Mucosa of descending colon (tissue), 3 donors: ENCODE results near the gene DIDO1. TPM values are rescaled to one million over a fixed set of nuclear protein-coding genes. Genes with fewer than 3 reads are reported as not detected.

Experiments used
- ATAC-seq: fragments of 200-7000 bp; cut with Tn5 transposase; one replicate; pipeline ENCODE4 v1.9.1; 2020; ENCODE audit warnings: mild to moderate bottlenecking, moderate library complexity
- DNase-seq, 3 donors: peaks; one replicate each; pipeline ENCODE4 v3.0.0-alpha.2; 2020
- H3K36me3 ChIP-seq: fragments of 200-600 bp; one replicate; pipeline ENCODE4 v1.8.0; 2021; ENCODE audit warnings: low read depth, mild to moderate bottlenecking
- H3K4me1 ChIP-seq: fragments of 200-600 bp; one replicate; pipeline ENCODE4 v1.8.0; 2021; ENCODE audit warnings: low read depth, mild to moderate bottlenecking
- H3K4me3 ChIP-seq: fragments of 200-600 bp; one replicate; pipeline ENCODE4 v1.8.0; 2021; ENCODE audit warnings: mild to moderate bottlenecking
- H3K9me3 ChIP-seq: fragments of 200-600 bp; one replicate; pipeline ENCODE4 v1.8.0; 2021; ENCODE audit warnings: mild to moderate bottlenecking
- intact Hi-C, 2 donors: fragments of 100-400 bp; cut with DNase I in 1 of 2; cut with micrococcal nuclease in 1 of 2; formaldehyde crosslinking; loops; one replicate each; pipeline versions ENCODE4 v1.11.0 to v1.11.1; 2022; cut with DNase I, micrococcal nuclease
- total RNA-seq, 3 donors: library from RNA; stranded (reverse); fragmentation: NEBNext Ultra II Directional in 2 of 3; extraction: Animal tissue kit (Norgen Biotek cat#: 25700) in 2 of 3; gene quantifications; one replicate each; pipeline versions ENCODE4 v1.2.1 to v1.2.4, GENCODE V29; 2021 to 2023
- TF ChIP-seq, protein P1 (sequence below): fragments of 200-600 bp; IDR thresholded peaks from one replicate; pipeline ENCODE4 v1.8.0; 2022; ENCODE audit warnings: antibody characterized with exemption, mild to moderate bottlenecking
- donor health status: DM: no; HTN: no; CAD: no; lungs with moderate emphysema.
- donor health status: DM: no; HTN: no; CAD: no.
- donor health status: DM: no; HTN: yes; CAD: no.

DIDO1 gene
- total RNA-seq, 3 donors from 2014 or later: 53.4 to 72.5 (median 67.4) TPM

- H3K4me3 ChIP-seq: no peak overlapping the region
- intact Hi-C loops: no loop called here
- TF ChIP-seq, protein P1, sequence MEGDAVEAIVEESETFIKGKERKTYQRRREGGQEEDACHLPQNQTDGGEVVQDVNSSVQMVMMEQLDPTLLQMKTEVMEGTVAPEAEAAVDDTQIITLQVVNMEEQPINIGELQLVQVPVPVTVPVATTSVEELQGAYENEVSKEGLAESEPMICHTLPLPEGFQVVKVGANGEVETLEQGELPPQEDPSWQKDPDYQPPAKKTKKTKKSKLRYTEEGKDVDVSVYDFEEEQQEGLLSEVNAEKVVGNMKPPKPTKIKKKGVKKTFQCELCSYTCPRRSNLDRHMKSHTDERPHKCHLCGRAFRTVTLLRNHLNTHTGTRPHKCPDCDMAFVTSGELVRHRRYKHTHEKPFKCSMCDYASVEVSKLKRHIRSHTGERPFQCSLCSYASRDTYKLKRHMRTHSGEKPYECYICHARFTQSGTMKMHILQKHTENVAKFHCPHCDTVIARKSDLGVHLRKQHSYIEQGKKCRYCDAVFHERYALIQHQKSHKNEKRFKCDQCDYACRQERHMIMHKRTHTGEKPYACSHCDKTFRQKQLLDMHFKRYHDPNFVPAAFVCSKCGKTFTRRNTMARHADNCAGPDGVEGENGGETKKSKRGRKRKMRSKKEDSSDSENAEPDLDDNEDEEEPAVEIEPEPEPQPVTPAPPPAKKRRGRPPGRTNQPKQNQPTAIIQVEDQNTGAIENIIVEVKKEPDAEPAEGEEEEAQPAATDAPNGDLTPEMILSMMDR: no peak
- no peaks in the 10 kb centered on the region for H3K9me3 ChIP-seq
- DNase-seq: peak in 1 of 3 donors; percentile 14
- H3K4me1 ChIP-seq: peaks cover 21% of the 10 kb centered on the region
- no peak for ATAC-seq
- peaks cover 8% of the 10 kb centered on the region for H3K36me3 ChIP-seq
Measured at GRCh38 chr20:62949153-62949821, 23.0 kb upstream of the DIDO1 start.

- Histone ChIP-seq H3K9me3 (no peaks in the 10 kb centered on the region), H3K4me1 (peaks cover 10% of the 10 kb centered on the region), H3K4me3 (no peak overlapping the region), H3K36me3 (peaks cover 17% of the 10 kb centered on the region)
- ATAC-seq (no peak), DNase-seq (no peak)
- TF ChIP-seq, protein P1: no peak
- intact Hi-C loops: no loop called here
Measured at GRCh38 chr20:62947532-62948300, 21.4 kb upstream of the DIDO1 start.

GRCh38 chr20:62946918-62947317, 20.6 kb upstream of the DIDO1 start:
- H3K4me1 ChIP-seq: peaks cover 2% of the 10 kb centered on the region
- DNase-seq (peak in 1 of 3 donors; percentile 6), ATAC-seq (no peak)
- H3K4me3 ChIP-seq: no peak overlapping the region
- peaks cover 18% of the 10 kb centered on the region for H3K36me3 ChIP-seq
- no peaks in the 10 kb centered on the region for H3K9me3 ChIP-seq
- TF ChIP-seq, protein P1: no peak
- intact Hi-C loops: no loop called here

DNA sequence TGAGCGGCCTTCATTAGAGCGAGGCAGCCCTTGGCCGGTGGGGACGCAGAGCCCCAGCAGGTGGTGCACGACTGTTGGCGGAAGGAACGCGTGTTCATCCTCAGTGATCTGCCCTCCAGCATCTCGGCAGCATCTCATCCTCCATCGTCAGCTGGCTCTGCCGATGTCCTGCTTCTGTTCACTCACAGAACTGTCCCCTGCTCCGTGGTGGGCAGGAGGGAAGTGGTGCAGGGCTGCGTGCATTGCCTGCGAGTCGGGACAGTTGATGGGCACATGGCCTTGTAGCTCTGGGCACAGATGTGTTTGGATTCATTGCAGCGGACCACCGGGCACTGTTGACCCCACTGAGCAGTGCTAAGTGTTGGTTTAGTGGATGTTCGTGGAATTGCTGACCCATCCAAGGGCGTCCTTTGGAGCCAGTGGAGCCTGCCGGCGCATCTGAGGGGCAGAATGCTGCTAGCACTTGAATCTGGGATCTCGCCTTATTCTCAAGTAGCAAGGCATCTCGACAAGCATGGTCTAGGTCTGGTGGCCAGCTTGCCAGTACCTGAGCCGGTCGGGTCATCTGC, 19.6 kb upstream of the DIDO1 start:
- DNase-seq (peak in 1 of 3 donors; percentile 13), ATAC-seq (no peak)
- no peaks in the 10 kb centered on the region for H3K9me3 ChIP-seq
- H3K4me1 ChIP-seq: no peaks in the 10 kb centered on the region
- intact Hi-C loops: no loop called here
- TF ChIP-seq, protein P1: no peak
- H3K4me3 ChIP-seq: no peak overlapping the region
- H3K36me3 ChIP-seq: peaks cover 18% of the 10 kb centered on the region

- no peak for DNase-seq
- TF ChIP-seq, protein P1: no peak
- no peaks in the 10 kb centered on the region for H3K9me3 ChIP-seq
- no peak for ATAC-seq
- peaks cover 3% of the 10 kb centered on the region for H3K4me1 ChIP-seq
- intact Hi-C loops: no loop called here
- no peak overlapping the region for H3K4me3 ChIP-seq
- H3K36me3 ChIP-seq: peaks cover 18% of the 10 kb centered on the region
Measured at GRCh38 chr20:62944746-62945145, 18.4 kb upstream of the DIDO1 start.
